ENCODE data around the gene APAF1.

DNA sequence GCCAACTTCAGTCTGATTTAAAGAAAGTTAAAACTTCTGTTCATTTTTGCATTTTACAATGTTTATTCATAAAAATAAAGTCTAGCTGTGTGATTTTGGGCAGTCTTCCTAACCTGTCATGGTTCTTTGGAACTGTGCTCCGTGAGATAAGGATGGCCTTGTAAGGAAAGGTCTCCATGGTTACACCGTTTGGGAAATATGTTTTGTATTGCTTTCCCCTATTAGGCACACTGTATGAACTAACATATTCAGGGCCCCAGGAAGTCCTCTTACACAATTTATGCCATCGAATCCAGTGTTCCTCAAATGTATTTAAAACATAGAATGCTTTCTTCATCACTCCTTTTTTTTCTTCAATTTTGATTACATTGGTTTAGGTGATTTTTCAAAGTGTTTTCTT is 54.5 kb downstream of the APAF1 start:
- TF ChIP-seq, protein P1, sequence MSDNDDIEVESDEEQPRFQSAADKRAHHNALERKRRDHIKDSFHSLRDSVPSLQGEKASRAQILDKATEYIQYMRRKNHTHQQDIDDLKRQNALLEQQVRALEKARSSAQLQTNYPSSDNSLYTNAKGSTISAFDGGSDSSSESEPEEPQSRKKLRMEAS (IDR thresholded peaks at IDR 0.05), result no peak
- no peak for TF ChIP-seq JUND (IDR thresholded peaks at IDR 0.05)
- TF ChIP-seq, protein P2, sequence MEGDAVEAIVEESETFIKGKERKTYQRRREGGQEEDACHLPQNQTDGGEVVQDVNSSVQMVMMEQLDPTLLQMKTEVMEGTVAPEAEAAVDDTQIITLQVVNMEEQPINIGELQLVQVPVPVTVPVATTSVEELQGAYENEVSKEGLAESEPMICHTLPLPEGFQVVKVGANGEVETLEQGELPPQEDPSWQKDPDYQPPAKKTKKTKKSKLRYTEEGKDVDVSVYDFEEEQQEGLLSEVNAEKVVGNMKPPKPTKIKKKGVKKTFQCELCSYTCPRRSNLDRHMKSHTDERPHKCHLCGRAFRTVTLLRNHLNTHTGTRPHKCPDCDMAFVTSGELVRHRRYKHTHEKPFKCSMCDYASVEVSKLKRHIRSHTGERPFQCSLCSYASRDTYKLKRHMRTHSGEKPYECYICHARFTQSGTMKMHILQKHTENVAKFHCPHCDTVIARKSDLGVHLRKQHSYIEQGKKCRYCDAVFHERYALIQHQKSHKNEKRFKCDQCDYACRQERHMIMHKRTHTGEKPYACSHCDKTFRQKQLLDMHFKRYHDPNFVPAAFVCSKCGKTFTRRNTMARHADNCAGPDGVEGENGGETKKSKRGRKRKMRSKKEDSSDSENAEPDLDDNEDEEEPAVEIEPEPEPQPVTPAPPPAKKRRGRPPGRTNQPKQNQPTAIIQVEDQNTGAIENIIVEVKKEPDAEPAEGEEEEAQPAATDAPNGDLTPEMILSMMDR (IDR thresholded peaks at IDR 0.05; ENCODE audit: low read depth, low read length, missing input control), result no peak
- TF ChIP-seq TAF1 (conservative IDR thresholded peaks at IDR 0.05), result no peak
- TF ChIP-seq GABPA (IDR thresholded peaks at IDR 0.05 in 1 of 2, conservative IDR thresholded peaks at IDR 0.05 in 1 of 2), result no peak
- TF ChIP-seq, protein P3, sequence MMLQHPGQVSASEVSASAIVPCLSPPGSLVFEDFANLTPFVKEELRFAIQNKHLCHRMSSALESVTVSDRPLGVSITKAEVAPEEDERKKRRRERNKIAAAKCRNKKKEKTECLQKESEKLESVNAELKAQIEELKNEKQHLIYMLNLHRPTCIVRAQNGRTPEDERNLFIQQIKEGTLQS (IDR thresholded peaks at IDR 0.05), result no peak
- TF ChIP-seq YY1 (IDR thresholded peaks at IDR 0.05), result no peak

Data from liver (tissue), 3 donors.